ENCODE data around the gene CBX2. TPM values are rescaled to one million over a fixed set of nuclear protein-coding genes. Genes with fewer than 3 reads are reported as not detected.

The CBX2 gene
- total RNA-seq, 4 donors from 2014 or later: 2.4 to 5.9 (median 4.5) TPM

DNA sequence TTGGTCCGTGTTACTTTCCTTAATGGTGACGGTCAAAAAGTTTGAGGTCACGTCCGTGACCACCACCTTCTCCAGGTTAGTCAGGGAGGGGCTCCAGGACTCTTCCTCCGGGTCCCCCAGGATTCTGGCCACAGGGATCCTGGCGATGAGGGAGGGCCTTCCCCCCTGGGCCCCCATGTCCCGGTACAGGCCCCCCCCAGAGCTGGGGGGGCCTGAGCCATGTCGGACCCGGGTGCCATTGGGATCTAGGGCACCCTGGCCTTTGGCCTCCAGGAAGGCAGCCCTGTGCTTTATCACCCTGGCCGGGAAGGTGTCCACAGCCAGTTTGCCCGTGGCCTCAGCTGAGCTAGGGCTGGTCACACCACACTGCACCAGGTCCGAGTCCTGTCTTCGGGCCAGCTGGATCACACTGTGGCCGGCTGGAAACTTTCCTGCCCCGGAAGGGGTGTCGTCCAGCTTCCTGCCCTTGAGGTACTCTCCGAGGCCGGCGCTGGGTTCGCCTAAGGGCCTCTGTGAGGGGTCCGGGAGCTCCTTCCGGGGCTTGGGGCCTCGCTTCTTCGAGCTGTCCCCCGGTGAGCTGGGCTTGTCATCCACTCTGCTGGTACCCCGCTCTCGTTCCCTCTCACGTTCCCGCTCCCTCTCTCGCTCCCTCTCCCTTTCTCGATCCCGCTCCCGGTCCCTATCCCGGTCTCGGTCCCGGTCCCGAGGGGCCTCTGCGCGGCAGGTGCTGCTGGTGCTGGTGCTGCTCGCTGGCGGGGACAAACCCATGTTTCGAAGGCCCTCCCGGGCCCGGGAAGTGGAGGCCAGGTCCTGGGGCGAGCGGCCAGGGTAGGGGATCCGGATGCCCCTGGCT, 16.9 kb downstream of the CBX2 start:
- TF ChIP-seq POLR2A (IDR thresholded peaks at IDR 0.05): no peak
- TF ChIP-seq, protein P1, sequence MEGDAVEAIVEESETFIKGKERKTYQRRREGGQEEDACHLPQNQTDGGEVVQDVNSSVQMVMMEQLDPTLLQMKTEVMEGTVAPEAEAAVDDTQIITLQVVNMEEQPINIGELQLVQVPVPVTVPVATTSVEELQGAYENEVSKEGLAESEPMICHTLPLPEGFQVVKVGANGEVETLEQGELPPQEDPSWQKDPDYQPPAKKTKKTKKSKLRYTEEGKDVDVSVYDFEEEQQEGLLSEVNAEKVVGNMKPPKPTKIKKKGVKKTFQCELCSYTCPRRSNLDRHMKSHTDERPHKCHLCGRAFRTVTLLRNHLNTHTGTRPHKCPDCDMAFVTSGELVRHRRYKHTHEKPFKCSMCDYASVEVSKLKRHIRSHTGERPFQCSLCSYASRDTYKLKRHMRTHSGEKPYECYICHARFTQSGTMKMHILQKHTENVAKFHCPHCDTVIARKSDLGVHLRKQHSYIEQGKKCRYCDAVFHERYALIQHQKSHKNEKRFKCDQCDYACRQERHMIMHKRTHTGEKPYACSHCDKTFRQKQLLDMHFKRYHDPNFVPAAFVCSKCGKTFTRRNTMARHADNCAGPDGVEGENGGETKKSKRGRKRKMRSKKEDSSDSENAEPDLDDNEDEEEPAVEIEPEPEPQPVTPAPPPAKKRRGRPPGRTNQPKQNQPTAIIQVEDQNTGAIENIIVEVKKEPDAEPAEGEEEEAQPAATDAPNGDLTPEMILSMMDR (IDR thresholded peaks at IDR 0.05): no peak
- no peak for TF ChIP-seq EP300 (IDR thresholded peaks at IDR 0.05)
- Histone ChIP-seq H3K4me1 (peaks cover 4 to 72% (median 48%) of the 10 kb centered on the region in 4 donors), H3K36me3 (peaks cover 0 to 10% (median 0%) of the 10 kb centered on the region in 3 donors), H3K27me3 (peaks cover 20 to 74% of the 10 kb centered on the region in 2 donors), H3K4me3 (no peak overlapping the region), H3K9me3 (no peaks in the 10 kb centered on the region), H3K27ac (no peak overlapping the region)
- WGBS, 2 donors: 86 to 89% methylated on average over 37 to 46 of the region's 47 CpGs
- DNase-seq (ENCODE audit: low spot score in 2 of 2): no peak

DNA sequence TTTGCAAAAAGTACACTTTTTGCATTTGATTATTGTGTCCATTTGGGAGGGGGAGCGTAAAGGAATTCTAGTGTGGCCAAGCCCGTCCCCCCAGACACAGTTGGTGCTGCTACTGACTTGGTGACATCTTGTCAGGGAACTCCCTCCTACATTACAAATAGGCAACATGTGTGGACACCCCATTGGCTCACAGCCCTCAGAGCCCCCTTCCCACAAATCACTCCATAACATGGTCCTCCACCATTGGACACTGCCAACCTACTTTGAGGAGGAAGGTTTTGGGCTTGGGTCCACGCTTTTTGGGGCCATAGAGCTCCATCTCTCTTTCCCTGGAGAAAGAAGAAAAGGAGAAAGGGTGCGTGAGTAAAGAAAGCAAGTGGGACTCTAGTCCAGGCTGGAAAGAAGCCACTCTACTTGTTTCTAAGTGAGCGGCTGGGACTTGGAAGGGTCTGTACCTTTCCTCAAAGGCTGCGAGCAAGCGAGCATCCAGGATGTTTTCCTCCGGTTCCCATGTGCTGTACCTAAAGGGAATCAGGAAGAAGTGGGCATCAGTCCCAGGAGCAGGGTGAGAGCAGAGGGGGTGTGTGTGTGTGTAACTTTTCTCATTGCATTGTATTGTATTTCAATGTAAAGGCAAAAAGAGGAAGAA, 18.0 kb downstream of the CBX2 start:
- Histone ChIP-seq H3K27me3 (peaks cover 22 to 74% of the 10 kb centered on the region in 2 donors), H3K9me3 (no peaks in the 10 kb centered on the region), H3K36me3 (peaks cover 0 to 10% (median 0%) of the 10 kb centered on the region in 3 donors), H3K27ac (no peak overlapping the region), H3K4me3 (peak overlapping the region in 2 of 4 donors; percentile 73 to 76), H3K4me1 (peaks cover 4 to 72% (median 50%) of the 10 kb centered on the region in 4 donors)
- 79 to 80% methylated on average over 8 of the region's 8 CpGs for WGBS, 2 donors
- TF ChIP-seq POLR2A (IDR thresholded peaks at IDR 0.05): no peak
- TF ChIP-seq, protein P1 (IDR thresholded peaks at IDR 0.05): no peak
- no peak for TF ChIP-seq EP300 (IDR thresholded peaks at IDR 0.05)
- DNase-seq (ENCODE audit: low spot score in 2 of 2): no peak

DNA sequence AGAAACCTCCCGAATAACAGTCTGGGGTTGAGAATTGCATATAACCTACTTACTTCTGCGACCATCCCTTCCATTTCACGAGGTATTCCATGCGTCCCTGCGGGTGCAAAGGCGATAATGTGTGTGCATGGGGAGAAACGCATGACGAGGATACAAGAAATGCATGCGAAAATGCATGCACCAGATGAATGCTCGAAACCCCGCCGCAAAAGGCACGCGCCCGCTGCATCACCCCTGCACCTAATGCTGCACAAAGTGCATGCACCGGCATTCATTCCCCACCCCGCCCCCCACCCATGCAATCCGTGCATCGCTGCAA, 18.5 kb downstream of the CBX2 start:
- Histone ChIP-seq H3K27me3 (peaks cover 21 to 74% of the 10 kb centered on the region in 2 donors), H3K27ac (peak overlapping the region; percentile 43 to 86 (median 58))

DNA sequence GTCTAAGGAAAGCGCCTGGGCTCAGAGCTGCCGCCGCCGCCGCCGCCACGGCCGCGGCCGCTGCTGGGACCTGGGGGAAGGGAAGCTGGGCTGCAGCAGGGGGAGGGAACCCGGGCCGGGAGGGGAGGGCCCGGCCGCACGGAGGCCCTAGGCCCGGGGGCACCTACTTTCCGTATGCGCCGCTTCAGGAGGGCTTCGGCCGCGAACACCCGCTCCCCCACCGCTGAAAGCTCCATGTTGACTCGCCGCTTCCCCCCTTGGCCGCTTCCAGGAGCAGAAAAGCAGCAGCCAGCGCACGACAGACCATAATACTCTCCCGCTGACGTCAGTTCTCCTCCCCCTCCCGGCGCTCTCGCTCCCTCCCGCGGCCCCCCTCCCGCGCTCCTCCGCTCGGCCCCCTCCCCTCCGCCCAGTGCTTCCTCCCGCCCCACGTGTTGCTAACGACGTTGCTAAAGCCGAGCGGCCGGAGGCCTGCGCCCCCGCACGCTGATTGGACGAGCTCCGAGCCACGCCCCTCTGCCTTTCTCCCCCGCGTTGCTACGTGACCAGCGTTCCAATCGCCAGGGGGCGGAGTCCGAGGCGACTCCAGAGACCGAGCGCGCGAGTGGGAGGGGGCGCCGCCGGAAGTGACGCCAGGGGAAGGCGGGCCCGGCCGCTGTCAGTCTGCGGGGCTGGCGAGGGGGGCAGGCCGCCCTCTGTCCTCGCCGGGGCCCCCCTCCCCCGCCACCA, 19.0 kb downstream of the CBX2 start, which contains the start of gene CBX8:
Gene CBX8 (minus strand): TSS at position 315 of the 729 bp plus-strand sequence. CDS start 79 bp downstream, at position 236.
- no peaks in the 10 kb centered on the region for H3K9me3 ChIP-seq
- H3K36me3 ChIP-seq: peaks cover 0 to 10% (median 0%) of the 10 kb centered on the region in 3 donors
- DNase-seq (ENCODE audit: low spot score in 2 of 2): peak; percentile 99
- H3K4me1 ChIP-seq: peaks cover 4 to 69% (median 46%) of the 10 kb centered on the region in 4 donors
- H3K27me3 ChIP-seq: peaks cover 18 to 74% of the 10 kb centered on the region in 2 donors
- WGBS, 2 donors: 1% methylated on average over 47 to 70 of the region's 79 CpGs
- H3K4me3 ChIP-seq: peak within 1 kb of the TSS; percentile 56 to 76 (median 70)
- H3K27ac ChIP-seq: peak within 1 kb of the TSS; percentile 43 to 86 (median 64)
- TF ChIP-seq EP300 (IDR thresholded peaks at IDR 0.05) (peak; percentile 81 to 87), POLR2A (IDR thresholded peaks at IDR 0.05) (peak; percentile 5 to 21)
- TF ChIP-seq, protein P1 (IDR thresholded peaks at IDR 0.05): peak in 4 of 5 experiments; percentile 6 to 54 (median 22)

More for the DNA sequence above, 18.5 kb downstream of the CBX2 start:
- Histone ChIP-seq H3K4me1 (peaks cover 4 to 72% (median 48%) of the 10 kb centered on the region in 4 donors), H3K9me3 (no peaks in the 10 kb centered on the region), H3K4me3 (peak overlapping the region; percentile 56 to 76 (median 70)), H3K36me3 (peaks cover 0 to 10% (median 0%) of the 10 kb centered on the region in 3 donors)
- WGBS, 2 donors: 2 to 4% methylated on average over 12 to 19 of the region's 19 CpGs
- DNase-seq (ENCODE audit: low spot score in 2 of 2): no peak
- TF ChIP-seq, protein P1 (IDR thresholded peaks at IDR 0.05): no peak
- no peak for TF ChIP-seq POLR2A (IDR thresholded peaks at IDR 0.05)
- TF ChIP-seq EP300 (IDR thresholded peaks at IDR 0.05): no peak
